HG02678 (cell line): ENCODE data around the gene POLR2H.

Experiments used
- ATAC-seq: cut with Tn5 transposase; IDR thresholded peaks from one replicate; pipeline ENCODE4 v1.9.1; 2021; ENCODE audit warnings: mild to moderate bottlenecking, moderate library complexity; ENCODE audit not compliant: unreplicated experiment

POLR2H gene

GRCh38 chr3:184351511-184352148, 9.9 kb upstream of the POLR2H start:
- ATAC-seq, result no peak

- ATAC-seq, result no peak
Observed at GRCh38 chr3:184352149-184352785, 9.2 kb upstream of the POLR2H start.

GRCh38 chr3:184352897-184353545, 8.5 kb upstream of the POLR2H start:
- no peak for ATAC-seq

- no peak for ATAC-seq
Observed at GRCh38 chr3:184353546-184353941, 8.0 kb upstream of the POLR2H start.

- ATAC-seq, result no peak
Observed at GRCh38 chr3:184354121-184354728, 7.3 kb upstream of the POLR2H start.

GRCh38 chr3:184354754-184355153, 6.8 kb upstream of the POLR2H start:
- ATAC-seq, result no peak

GRCh38 chr3:184355261-184356040, 6.1 kb upstream of the POLR2H start:
- no peak for ATAC-seq

- no peak for ATAC-seq
Observed at GRCh38 chr3:184357248-184358123, 4.0 kb upstream of the POLR2H start.

GRCh38 chr3:184358124-184358767, 3.3 kb upstream of the POLR2H start:
- ATAC-seq, result no peak

GRCh38 chr3:184358921-184359350, 2.6 kb upstream of the POLR2H start:
- no peak for ATAC-seq

GRCh38 chr3:184359610-184360009, 1.9 kb upstream of the POLR2H start:
- no peak for ATAC-seq

- ATAC-seq, result no peak
Observed at GRCh38 chr3:184360070-184360928, 1.2 kb upstream of the POLR2H start.

- peak; percentile 3 for ATAC-seq
Observed at GRCh38 chr3:184360929-184361531, 480 bp upstream of the POLR2H start.

- peak; percentile 8 for ATAC-seq
Observed at GRCh38 chr3:184361932-184362667, 590 bp downstream of the POLR2H start.

- peak; percentile 86 for ATAC-seq
Observed at GRCh38 chr3:184362668-184363546, 1.4 kb downstream of the POLR2H start.

- ATAC-seq, result no peak
Observed at GRCh38 chr3:184366619-184367289, 5.2 kb downstream of the POLR2H start.
